Hematopoietic multipotent progenitor cell treated with erythropoietin and hydrocortisone succinate and interleukin-3 and kit ligand, for 4 days (in vitro differentiated cells): Measurements from ENCODE around the gene EDAR.
A peak's percentile ranks its signal among the peaks of the same experiment; 100 is the strongest.

Experiments
- DNase-seq: peaks from one replicate; pipeline ENCODE4 v3.0.0-alpha.2; 2015

EDAR gene

GRCh38 chr2:109000738-109001137 is 11.7 kb upstream of the EDAR start:
- no peak for DNase-seq

- DNase-seq, result no peak
These were observed 9.9 kb upstream of the EDAR start for GRCh38 chr2:108998911-108999310.

- DNase-seq, result no peak
These were observed 5.2 kb upstream of the EDAR start for GRCh38 chr2:108994178-108994577.

GRCh38 chr2:108993095-108993937 is 4.3 kb upstream of the EDAR start:
- DNase-seq, result no peak

- DNase-seq, result no peak
These were observed 784 bp downstream of the EDAR start for GRCh38 chr2:108988076-108988795.

- no peak for DNase-seq
These were observed 2.0 kb downstream of the EDAR start for GRCh38 chr2:108986916-108987510.

- no peak for DNase-seq
These were observed 5.4 kb downstream of the EDAR start for GRCh38 chr2:108983610-108984009.

- DNase-seq, result no peak
These were observed 6.0 kb downstream of the EDAR start for GRCh38 chr2:108983061-108983460.

- no peak for DNase-seq
These were observed 6.8 kb downstream of the EDAR start for GRCh38 chr2:108982259-108982679.

- no peak for DNase-seq
These were observed 7.2 kb downstream of the EDAR start for GRCh38 chr2:108981846-108982245.

GRCh38 chr2:108980076-108980475 is 8.9 kb downstream of the EDAR start:
- DNase-seq, result no peak

- DNase-seq, result no peak
These were observed 9.6 kb downstream of the EDAR start for GRCh38 chr2:108979461-108979860.

- no peak for DNase-seq
These were observed 10.3 kb downstream of the EDAR start for GRCh38 chr2:108978709-108979111.

- no peak for DNase-seq
These were observed 13.2 kb downstream of the EDAR start for GRCh38 chr2:108975613-108976435.

GRCh38 chr2:108974674-108975073 is 14.3 kb downstream of the EDAR start:
- no peak for DNase-seq

- no peak for DNase-seq
These were observed 16.4 kb downstream of the EDAR start for GRCh38 chr2:108972663-108973062.

GRCh38 chr2:108971661-108972566 is 17.1 kb downstream of the EDAR start:
- DNase-seq, result no peak

GRCh38 chr2:108970369-108970768 is 18.7 kb downstream of the EDAR start:
- DNase-seq, result no peak

- DNase-seq, result no peak
These were observed 19.2 kb downstream of the EDAR start for GRCh38 chr2:108969856-108970255.

- peak; percentile 31 for DNase-seq
These were observed 20.4 kb downstream of the EDAR start for GRCh38 chr2:108968619-108969018.

GRCh38 chr2:108967757-108968156 is 21.3 kb downstream of the EDAR start:
- DNase-seq, result no peak
